SU-DHL-6 (cell line): Measurements from ENCODE around the gene MYH11.

Source experiments
- H2AFZ ChIP-seq: fragments of 200-600 bp; sonication (generic); 2 replicates; pipeline ENCODE4 v1.6.1; 2014; ENCODE audit warnings: low read depth, mild to moderate bottlenecking, moderate library complexity, mixed read lengths, antibody characterized with exemption, low read length; ENCODE audit not compliant: severe bottlenecking
- H3F3A ChIP-seq: fragments of 200-600 bp; shearing (Covaris generic); 2 replicates; pipeline ENCODE4 v1.6.0; 2016; ENCODE audit warnings: antibody characterized with exemption, mild to moderate bottlenecking; ENCODE audit not compliant: insufficient read depth
- H3K27ac ChIP-seq: fragments of 200-600 bp; sonication (generic); 2 replicates; pipeline ENCODE4 v1.5.1; 2016; ENCODE audit warnings: low read depth, mild to moderate bottlenecking, low read length, moderate library complexity, mixed read lengths
- H3K27me3 ChIP-seq: fragments of 200-600 bp; sonication (generic), shearing (Covaris generic); 2 replicates; pipeline ENCODE4 v1.6.0; 2014; ENCODE audit warnings: mild to moderate bottlenecking, low read length
- H3K36me3 ChIP-seq: fragments of 200-600 bp; sonication (generic); 2 replicates; pipeline ENCODE4 v1.6.1; 2014; ENCODE audit warnings: mild to moderate bottlenecking, low read length, mixed read lengths
- H3K4me2 ChIP-seq: fragments of 300-600, 200-600 bp; shearing (Covaris generic), sonication (generic); 2 replicates; pipeline ENCODE4 v1.6.0; 2014; ENCODE audit warnings: low read length, low read depth, mild to moderate bottlenecking; ENCODE audit not compliant: poor library complexity, severe bottlenecking
- H3K4me3 ChIP-seq: fragments of 200-600 bp; sonication (generic); 2 replicates; pipeline ENCODE4 v1.5.1; 2014; ENCODE audit warnings: antibody characterized with exemption, low read length, mild to moderate bottlenecking, mixed read lengths; ENCODE audit not compliant: insufficient read depth, poor library complexity, severe bottlenecking
- H3K79me2 ChIP-seq: fragments of 200-600 bp; sonication (generic); 2 replicates; pipeline ENCODE4 v1.6.1; 2014; ENCODE audit warnings: mild to moderate bottlenecking, low read length, moderate library complexity; ENCODE audit not compliant: insufficient read depth
- H3K9ac ChIP-seq: fragments of 200-600 bp; sonication (generic); 2 replicates; pipeline ENCODE4 v1.7.0; 2014; ENCODE audit warnings: mild to moderate bottlenecking, low read length
- H3K9me2 ChIP-seq: fragments of 200-600 bp; sonication (generic); replicated peaks from 2 replicates; pipeline ENCODE4 v1.6.1; 2014; ENCODE audit warnings: low read length; ENCODE audit not compliant: insufficient read depth
- H3K9me3 ChIP-seq: fragments of 200-600 bp; sonication (generic); 2 replicates; pipeline ENCODE4 v1.6.1; 2014; ENCODE audit warnings: low read length, mixed read lengths; ENCODE audit not compliant: insufficient read depth
- H4K20me1 ChIP-seq: fragments of 200-600 bp; sonication (generic); 2 replicates; pipeline ENCODE4 v1.6.1; 2014; ENCODE audit warnings: low read depth, mild to moderate bottlenecking, antibody characterized with exemption, low read length, moderate library complexity, mixed read lengths
- EZH2phosphoT487 ChIP-seq: fragments of 200-600 bp; sonication (generic), shearing (Covaris generic); conservative IDR thresholded peaks from 2 replicates; pipeline ENCODE4 v1.6.1; 2018; ENCODE audit warnings: mild to moderate bottlenecking, antibody characterized with exemption, low read length, moderate library complexity, mixed read lengths
- TF ChIP-seq, protein P1 (sequence below): fragments of 200-600 bp; sonication (generic); IDR thresholded peaks from one replicate; pipeline ENCODE4 v1.5.1; 2017; ENCODE audit warnings: antibody characterized with exemption, mild to moderate bottlenecking, low read length, moderate library complexity; ENCODE audit not compliant: insufficient read depth, poor library complexity, severe bottlenecking

Gene MYH11

DNA sequence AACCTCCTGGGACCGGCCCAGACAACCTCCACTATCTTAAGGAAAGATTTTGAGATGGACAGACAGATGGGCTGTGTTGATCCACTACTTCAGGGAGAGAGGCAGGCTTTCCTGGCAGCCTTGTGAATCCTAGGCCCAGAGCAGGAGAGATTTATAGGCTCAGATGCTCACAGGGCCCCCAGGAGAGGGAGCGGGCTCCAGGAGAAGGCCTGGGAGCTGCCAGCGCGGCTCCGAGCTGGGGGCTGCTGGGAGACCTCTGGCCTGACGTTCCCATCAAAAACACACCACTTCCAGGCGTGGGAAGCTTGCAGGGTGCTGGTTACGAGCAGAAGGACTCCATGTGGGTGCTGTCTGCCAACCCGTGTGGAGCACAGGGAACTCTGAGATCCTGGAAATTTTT is 53.2 kb downstream of the MYH11 start:
- Histone ChIP-seq H3K27ac (no peak overlapping the region), H2AFZ (no peak overlapping the region), H3F3A (no peaks in the 10 kb centered on the region), H3K36me3 (no peaks in the 10 kb centered on the region), H3K9ac (no peak overlapping the region), H3K9me3 (no peaks in the 10 kb centered on the region), H3K27me3 (no peaks in the 10 kb centered on the region), H4K20me1 (no peaks in the 10 kb centered on the region), H3K4me2 (no peak overlapping the region), H3K79me2 (no peaks in the 10 kb centered on the region), H3K4me3 (no peak overlapping the region), H3K9me2 (no peaks in the 10 kb centered on the region)
- TF ChIP-seq EZH2phosphoT487 = no peak
- TF ChIP-seq, protein P1, sequence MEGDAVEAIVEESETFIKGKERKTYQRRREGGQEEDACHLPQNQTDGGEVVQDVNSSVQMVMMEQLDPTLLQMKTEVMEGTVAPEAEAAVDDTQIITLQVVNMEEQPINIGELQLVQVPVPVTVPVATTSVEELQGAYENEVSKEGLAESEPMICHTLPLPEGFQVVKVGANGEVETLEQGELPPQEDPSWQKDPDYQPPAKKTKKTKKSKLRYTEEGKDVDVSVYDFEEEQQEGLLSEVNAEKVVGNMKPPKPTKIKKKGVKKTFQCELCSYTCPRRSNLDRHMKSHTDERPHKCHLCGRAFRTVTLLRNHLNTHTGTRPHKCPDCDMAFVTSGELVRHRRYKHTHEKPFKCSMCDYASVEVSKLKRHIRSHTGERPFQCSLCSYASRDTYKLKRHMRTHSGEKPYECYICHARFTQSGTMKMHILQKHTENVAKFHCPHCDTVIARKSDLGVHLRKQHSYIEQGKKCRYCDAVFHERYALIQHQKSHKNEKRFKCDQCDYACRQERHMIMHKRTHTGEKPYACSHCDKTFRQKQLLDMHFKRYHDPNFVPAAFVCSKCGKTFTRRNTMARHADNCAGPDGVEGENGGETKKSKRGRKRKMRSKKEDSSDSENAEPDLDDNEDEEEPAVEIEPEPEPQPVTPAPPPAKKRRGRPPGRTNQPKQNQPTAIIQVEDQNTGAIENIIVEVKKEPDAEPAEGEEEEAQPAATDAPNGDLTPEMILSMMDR = no peak

DNA sequence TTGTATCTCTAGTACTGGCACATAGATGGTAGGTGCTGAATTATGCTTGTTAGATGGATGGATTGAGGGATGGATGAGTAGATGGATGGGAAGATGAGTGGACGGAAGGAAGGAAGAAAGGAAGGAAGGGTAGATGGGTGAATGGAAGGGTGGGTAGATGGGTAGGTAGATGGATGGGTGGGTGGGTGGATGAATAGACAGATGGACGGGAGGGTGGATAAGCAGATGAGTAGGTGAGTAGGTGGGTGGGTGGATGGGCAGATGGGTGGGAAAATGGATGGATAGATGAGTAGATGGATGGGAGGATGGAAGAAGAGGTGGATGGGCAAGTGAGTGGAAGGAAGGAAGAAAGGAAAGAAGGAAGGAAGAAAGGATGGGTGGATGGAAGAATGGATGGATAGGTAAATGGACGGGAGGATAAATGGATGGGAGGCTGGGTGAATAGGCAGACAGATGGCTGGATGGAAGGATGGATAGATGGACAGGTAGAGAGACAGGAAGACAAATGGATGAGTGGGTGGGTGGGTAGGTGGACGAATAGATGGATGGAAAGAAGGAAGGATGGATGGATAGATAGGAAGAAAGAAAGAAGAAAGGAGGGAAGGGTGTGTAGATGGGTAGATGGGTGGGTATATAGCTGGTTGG is 56.9 kb downstream of the MYH11 start:
- Histone ChIP-seq H3K27me3 (no peaks in the 10 kb centered on the region), H3K9me2 (no peaks in the 10 kb centered on the region), H2AFZ (no peak overlapping the region), H3F3A (no peaks in the 10 kb centered on the region), H3K27ac (no peak overlapping the region), H3K79me2 (no peaks in the 10 kb centered on the region), H3K36me3 (peaks cover 2% of the 10 kb centered on the region; the same call in 1 of the 2 replicates), H3K4me2 (no peak overlapping the region), H4K20me1 (no peaks in the 10 kb centered on the region), H3K9ac (no peak overlapping the region), H3K4me3 (no peak overlapping the region), H3K9me3 (no peaks in the 10 kb centered on the region)
- no peak for TF ChIP-seq EZH2phosphoT487
- TF ChIP-seq, protein P1 = no peak

DNA sequence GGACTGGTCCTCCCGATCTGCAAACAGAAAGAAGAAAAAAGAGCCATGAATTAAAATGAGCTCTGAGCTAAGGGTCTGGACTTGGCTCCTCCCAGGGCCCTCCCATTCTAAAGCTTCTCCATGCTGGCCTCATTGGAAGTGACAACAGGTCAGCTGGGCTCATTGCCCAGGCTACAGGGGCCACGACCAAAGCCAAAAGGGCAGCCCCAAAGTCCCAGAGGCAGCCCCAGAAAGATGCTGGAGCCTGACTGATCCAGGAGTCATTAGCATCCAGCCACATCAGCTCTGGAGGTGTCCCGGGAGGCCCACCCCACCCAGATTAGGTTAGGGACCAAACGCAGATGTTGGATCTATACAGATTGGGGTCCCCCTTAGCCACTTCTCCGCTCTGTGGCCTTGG is 58.2 kb downstream of the MYH11 start:
- H3F3A ChIP-seq = no peaks in the 10 kb centered on the region
- H3K9me3 ChIP-seq = no peaks in the 10 kb centered on the region
- H3K27me3 ChIP-seq = no peaks in the 10 kb centered on the region
- TF ChIP-seq, protein P1 = no peak
- TF ChIP-seq EZH2phosphoT487 = no peak
- no peak overlapping the region for H3K4me2 ChIP-seq
- no peaks in the 10 kb centered on the region for H3K79me2 ChIP-seq
- no peak overlapping the region for H3K4me3 ChIP-seq
- no peak overlapping the region for H2AFZ ChIP-seq
- no peaks in the 10 kb centered on the region for H4K20me1 ChIP-seq
- no peak overlapping the region for H3K9ac ChIP-seq
- H3K9me2 ChIP-seq = no peaks in the 10 kb centered on the region
- no peak overlapping the region for H3K27ac ChIP-seq
- peaks cover 2% of the 10 kb centered on the region; the same call in 1 of the 2 replicates for H3K36me3 ChIP-seq
